ENCODE results near the gene HIF1AN. TPM values are rescaled to one million over a fixed set of nuclear protein-coding genes. Genes with fewer than 3 reads are reported as not detected.
"Not testable (repeated sequence)": the region's sequence is repeated elsewhere in the genome, so short reads cannot be mapped to it uniquely, and the experiment has no call there.

HIF1AN gene
- total RNA-seq, 1 donor from 2014 or later, result 49.6 TPM

DNA sequence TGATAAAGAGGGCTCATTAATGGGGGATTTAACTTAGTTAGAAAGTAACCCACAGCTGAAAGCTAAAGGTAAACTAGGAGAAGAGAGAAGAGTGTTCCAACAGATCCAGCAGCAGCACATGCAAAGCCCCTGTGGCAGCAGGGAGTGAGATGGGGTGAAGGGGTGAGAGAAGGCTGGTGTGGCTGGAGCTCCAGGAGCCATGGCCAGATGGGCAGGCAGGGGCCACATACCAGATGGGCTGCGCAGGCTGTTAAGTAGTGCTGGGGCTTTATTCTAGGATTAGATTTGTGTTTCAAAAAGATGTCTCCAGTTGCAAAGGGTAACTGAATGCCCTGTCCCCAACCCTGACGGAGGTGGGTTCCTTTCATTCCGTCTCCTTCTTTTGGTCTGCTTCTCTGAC is 33.2 kb downstream of the HIF1AN start:
- TF ChIP-seq, protein P1, sequence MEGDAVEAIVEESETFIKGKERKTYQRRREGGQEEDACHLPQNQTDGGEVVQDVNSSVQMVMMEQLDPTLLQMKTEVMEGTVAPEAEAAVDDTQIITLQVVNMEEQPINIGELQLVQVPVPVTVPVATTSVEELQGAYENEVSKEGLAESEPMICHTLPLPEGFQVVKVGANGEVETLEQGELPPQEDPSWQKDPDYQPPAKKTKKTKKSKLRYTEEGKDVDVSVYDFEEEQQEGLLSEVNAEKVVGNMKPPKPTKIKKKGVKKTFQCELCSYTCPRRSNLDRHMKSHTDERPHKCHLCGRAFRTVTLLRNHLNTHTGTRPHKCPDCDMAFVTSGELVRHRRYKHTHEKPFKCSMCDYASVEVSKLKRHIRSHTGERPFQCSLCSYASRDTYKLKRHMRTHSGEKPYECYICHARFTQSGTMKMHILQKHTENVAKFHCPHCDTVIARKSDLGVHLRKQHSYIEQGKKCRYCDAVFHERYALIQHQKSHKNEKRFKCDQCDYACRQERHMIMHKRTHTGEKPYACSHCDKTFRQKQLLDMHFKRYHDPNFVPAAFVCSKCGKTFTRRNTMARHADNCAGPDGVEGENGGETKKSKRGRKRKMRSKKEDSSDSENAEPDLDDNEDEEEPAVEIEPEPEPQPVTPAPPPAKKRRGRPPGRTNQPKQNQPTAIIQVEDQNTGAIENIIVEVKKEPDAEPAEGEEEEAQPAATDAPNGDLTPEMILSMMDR (IDR thresholded peaks at IDR 0.05; ENCODE audit: partially characterized antibody, unreplicated experiment), result no peak
- Mint-ChIP-seq H3K9me3 (ENCODE audit: unreplicated experiment) (peaks cover 4% of the 10 kb centered on the region), H3K4me1 (ENCODE audit: low read depth, unreplicated experiment) (no peaks in the 10 kb centered on the region), H3K36me3 (ENCODE audit: unreplicated experiment) (no peaks in the 10 kb centered on the region), H3K27me3 (ENCODE audit: unreplicated experiment) (peaks cover 11% of the 10 kb centered on the region), H3K27ac (ENCODE audit: unreplicated experiment) (no peak overlapping the region), H3K4me3 (ENCODE audit: unreplicated experiment) (no peak overlapping the region)
- DNase-seq, result no peak

DNA sequence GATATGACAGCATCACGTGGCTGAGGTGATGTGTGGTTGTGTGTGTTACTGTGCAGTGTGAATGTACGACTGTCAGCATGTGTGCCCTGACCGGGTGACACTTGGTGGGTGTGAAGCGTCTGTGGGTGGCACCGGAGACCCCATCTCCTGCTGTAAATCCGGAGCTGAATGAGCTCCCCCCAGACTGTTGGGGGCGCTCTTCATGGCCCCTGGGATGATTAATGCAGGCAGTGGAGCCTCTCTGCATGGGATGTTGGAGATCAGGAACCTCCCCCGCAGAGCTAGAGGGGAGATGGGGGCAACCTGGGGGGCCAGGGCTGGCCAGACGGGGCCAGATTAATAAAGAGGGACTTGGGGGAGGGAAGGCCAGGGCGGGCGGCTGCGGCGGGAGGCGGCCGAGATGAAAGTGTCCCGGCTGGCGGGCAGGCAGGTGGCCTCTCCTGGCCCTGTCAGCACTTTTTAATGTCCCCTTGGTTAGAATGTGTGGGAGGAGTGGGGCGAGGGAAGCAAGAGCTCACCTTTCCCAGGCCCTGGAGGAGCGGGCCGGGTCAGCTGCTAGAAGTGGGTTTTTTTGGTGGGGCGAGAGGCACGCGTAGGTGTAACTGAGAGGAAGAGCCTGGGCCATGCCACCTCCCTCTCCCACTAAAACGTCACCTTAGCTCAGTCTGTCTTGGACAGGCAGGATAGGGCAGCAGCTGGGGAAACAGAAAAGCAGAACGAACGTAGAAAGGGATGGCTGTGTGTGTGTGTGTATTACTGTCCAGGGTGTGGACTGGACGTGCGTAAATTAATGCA is 34.1 kb downstream of the HIF1AN start:
- Mint-ChIP-seq H3K36me3 (ENCODE audit: unreplicated experiment) (no peaks in the 10 kb centered on the region), H3K27ac (ENCODE audit: unreplicated experiment) (no peak overlapping the region), H3K27me3 (ENCODE audit: unreplicated experiment) (peaks cover 10% of the 10 kb centered on the region), H3K4me3 (ENCODE audit: unreplicated experiment) (no peak overlapping the region), H3K4me1 (ENCODE audit: low read depth, unreplicated experiment) (no peaks in the 10 kb centered on the region), H3K9me3 (ENCODE audit: unreplicated experiment) (peaks cover 4% of the 10 kb centered on the region)
- DNase-seq, result peak; percentile 40
- TF ChIP-seq, protein P1 (IDR thresholded peaks at IDR 0.05; ENCODE audit: partially characterized antibody, unreplicated experiment), result peak; percentile 18

DNA sequence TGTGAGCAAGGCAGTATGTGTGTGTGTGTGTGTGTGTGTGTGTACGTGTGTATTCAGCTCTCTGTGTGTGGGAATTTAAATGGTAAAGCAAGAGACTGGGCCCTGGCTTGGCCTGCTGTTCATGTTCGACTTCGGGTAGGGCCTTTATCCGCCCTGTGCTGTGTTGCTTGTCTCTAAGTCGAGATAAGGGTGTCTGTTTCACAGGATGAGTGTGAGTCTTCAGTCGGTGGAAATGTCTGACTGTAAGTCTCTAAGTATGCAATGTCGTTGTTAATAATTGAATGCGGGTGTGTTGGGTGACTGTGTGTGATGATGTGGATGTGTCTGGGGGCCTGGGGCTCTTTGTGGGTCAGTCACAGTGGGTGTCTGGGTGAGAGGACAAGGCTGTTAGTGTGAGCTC is 34.8 kb downstream of the HIF1AN start:
- no peak for DNase-seq
- H3K27ac Mint-ChIP-seq (ENCODE audit: unreplicated experiment), result no peak overlapping the region
- no peaks in the 10 kb centered on the region for H3K4me1 Mint-ChIP-seq (ENCODE audit: low read depth, unreplicated experiment)
- TF ChIP-seq, protein P1 (IDR thresholded peaks at IDR 0.05; ENCODE audit: partially characterized antibody, unreplicated experiment), result no peak
- H3K36me3 Mint-ChIP-seq (ENCODE audit: unreplicated experiment), result no peaks in the 10 kb centered on the region
- peaks cover 10% of the 10 kb centered on the region for H3K27me3 Mint-ChIP-seq (ENCODE audit: unreplicated experiment)
- H3K4me3 Mint-ChIP-seq (ENCODE audit: unreplicated experiment), result no peak overlapping the region
- peaks cover 4% of the 10 kb centered on the region for H3K9me3 Mint-ChIP-seq (ENCODE audit: unreplicated experiment)

DNA sequence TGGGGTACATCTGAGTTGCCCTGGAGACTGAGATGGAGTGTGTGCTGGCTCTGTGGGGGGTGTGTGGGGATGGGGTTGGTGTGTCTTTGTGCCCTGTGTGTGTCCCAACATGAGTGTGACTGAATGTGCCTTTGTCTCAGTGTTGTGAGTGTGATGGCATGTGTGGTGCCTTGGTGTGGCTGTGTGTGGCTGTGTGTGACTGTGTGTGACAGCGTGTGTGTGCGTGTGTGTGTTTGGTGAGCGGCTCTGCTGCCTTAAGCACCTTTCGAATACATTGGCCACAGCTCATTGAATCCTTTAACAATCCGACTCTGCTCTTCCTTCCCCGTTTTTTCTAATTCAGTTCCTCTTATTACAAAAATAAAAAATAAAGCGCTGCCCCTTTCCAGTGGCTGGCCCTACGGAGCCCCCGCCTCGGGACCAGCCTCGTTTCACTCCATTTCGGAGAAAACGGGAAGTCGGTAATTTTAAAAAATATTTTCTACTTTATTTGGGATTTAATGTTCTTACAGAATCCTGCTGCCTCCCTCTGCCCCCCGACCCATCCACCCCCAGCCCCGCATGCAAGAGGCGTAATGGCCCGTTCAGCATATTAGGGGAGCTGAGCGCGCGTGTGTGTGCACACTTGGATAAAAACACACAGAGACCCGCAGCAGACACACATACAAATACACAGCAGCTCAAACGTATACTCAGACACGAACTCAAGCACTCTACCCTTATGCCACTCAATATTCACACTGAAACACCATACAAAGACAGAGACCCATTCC is 35.5 kb downstream of the HIF1AN start:
- Mint-ChIP-seq H3K27ac (ENCODE audit: unreplicated experiment) (no peak overlapping the region), H3K4me3 (ENCODE audit: unreplicated experiment) (no peak overlapping the region), H3K9me3 (ENCODE audit: unreplicated experiment) (peaks cover 4% of the 10 kb centered on the region), H3K36me3 (ENCODE audit: unreplicated experiment) (no peaks in the 10 kb centered on the region), H3K4me1 (ENCODE audit: low read depth, unreplicated experiment) (no peaks in the 10 kb centered on the region), H3K27me3 (ENCODE audit: unreplicated experiment) (peaks cover 8% of the 10 kb centered on the region)
- TF ChIP-seq, protein P1 (IDR thresholded peaks at IDR 0.05; ENCODE audit: partially characterized antibody, unreplicated experiment), result no peak
- no peak for DNase-seq

DNA sequence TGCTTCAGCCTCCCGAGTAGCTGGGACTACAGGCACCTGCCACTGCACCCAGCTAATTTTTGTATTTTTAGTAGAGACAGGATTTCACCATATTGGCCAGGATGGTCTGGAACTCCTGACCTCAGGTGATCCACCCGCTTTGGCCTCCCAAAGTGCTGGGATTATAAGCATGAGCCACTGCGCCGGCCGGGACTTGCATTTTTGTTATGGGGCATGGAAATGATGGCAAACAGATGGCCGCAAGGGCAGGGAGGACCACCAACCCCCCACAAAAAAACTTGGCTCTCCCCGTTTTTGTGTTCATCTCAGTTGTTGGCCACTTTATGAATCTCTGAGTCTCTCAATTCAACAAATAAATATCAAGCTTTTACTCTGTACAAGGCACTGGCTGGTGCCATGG is 39.4 kb downstream of the HIF1AN start:
- H3K4me3 Mint-ChIP-seq (ENCODE audit: unreplicated experiment); H3K27ac Mint-ChIP-seq (ENCODE audit: unreplicated experiment); H3K27me3 Mint-ChIP-seq (ENCODE audit: unreplicated experiment); H3K4me1 Mint-ChIP-seq (ENCODE audit: low read depth, unreplicated experiment); H3K9me3 Mint-ChIP-seq (ENCODE audit: unreplicated experiment); H3K36me3 Mint-ChIP-seq (ENCODE audit: unreplicated experiment); DNase-seq: not testable (repeated sequence)
